NCI-H526 (cell line): ENCODE results near the gene GASK1A.
"Not testable (repeated sequence)": the region's sequence is repeated elsewhere in the genome, so short reads cannot be mapped to it uniquely, and the experiment has no call there.

Experiments used
- DNase-seq, 2 experiments: peaks; one replicate each; lab custom pipeline; 2025; lab: John Stamatoyannopoulos, UW

The GASK1A gene

DNA sequence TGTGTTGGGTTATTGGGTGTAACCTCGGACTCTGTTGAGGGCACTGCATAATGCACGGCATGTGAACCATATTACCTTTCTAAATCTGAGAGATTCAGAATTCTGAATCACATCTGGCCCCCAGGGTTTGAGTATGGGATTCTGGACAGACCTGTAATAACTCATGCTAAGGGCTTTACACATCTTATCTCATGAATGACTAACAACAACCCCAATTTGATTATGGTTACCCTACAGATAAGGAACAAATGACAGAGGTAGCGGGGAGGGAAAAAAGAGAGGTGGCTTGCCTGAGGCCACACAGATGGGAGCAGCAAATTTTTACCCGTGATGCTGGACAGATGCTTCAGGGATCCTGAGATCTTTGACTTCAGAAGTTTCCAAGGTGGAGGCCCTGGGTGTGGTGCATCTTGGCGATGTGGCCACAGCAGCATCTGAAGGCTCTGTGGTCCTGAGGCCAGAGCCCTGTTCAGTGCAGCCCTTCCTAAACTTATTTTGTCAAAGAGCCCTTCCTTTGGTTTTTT, 83.0 kb downstream of the GASK1A start:
- DNase-seq: no peak

DNA sequence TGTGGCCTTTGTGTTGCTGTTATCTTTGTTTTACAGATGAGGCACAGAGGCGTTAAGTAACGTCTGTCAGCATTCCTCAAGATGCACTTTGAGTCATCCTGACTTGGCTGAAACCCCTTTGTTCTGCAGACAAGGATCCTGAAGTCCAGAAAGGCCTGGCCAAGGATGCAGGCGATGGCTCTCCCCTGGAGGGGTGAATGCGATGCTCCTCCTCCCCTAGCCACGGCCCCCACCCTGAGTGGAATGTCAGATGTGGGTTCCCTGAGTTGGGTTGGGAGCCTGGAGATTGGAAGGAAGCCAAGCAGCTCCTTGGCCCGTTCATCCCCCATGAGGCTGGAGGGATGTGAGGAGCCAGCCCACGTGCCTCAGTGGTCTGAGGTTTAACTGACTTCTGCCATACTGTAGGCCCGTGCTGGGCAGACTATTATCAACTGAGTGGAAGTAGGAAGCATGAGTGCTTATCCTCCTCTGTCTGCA, 83.5 kb downstream of the GASK1A start:
- DNase-seq: no peak

GRCh38 chr3:43063114-43063513, 84.0 kb downstream of the GASK1A start:
- DNase-seq: no peak

- DNase-seq: not testable (repeated sequence)
These were observed 91.6 kb downstream of the GASK1A start for GRCh38 chr3:43070670-43071069.

DNA sequence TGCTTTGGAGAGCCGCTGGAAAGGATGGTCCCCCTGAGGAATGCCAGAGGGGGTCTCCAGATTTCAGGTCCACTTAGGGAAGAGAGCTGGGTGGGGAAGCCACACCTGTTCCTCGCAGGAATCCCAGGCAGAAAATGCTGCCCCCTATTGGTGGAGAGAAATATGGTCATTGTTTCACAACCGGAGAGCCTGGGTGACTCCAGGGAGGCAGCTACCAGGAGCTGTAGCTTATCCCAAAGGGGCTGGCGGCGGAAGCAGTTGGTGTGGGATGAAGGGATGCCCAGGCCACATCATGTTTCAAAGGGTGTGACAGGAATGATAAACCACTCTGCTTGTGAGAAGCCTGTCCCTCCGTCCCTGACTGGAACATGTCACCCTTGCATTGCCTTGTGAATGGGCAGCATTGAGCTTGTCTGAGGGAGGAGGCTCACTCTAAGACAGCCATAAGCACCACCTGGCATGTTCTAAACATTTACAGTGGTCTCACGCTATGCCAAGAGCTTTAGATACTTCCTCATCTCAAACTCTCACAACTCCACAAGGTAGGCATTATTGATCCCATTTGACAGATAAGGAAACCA, 92.3 kb downstream of the GASK1A start:
- peak in 1 of 2 experiments; percentile 42 for DNase-seq

DNA sequence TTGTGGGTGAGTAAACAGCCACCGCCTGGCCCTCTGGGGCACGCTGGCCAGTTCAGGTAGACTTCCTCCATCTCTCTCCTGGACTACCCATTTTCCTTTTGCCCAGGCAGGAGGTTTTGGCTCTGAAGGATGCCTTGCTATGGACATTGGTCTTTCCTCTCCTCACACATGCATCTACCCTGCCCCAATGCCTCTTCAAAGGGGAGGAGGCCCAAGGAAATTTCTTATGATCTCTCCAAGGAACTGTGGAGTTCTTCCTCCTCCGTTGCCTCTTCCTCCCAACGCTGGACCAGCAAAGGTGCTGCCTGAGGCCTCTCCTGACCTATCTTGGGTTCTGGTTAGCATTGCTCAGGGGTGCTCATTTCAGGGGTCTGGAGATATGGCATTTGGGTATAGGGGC, 93.2 kb downstream of the GASK1A start:
- DNase-seq: no peak

DNA sequence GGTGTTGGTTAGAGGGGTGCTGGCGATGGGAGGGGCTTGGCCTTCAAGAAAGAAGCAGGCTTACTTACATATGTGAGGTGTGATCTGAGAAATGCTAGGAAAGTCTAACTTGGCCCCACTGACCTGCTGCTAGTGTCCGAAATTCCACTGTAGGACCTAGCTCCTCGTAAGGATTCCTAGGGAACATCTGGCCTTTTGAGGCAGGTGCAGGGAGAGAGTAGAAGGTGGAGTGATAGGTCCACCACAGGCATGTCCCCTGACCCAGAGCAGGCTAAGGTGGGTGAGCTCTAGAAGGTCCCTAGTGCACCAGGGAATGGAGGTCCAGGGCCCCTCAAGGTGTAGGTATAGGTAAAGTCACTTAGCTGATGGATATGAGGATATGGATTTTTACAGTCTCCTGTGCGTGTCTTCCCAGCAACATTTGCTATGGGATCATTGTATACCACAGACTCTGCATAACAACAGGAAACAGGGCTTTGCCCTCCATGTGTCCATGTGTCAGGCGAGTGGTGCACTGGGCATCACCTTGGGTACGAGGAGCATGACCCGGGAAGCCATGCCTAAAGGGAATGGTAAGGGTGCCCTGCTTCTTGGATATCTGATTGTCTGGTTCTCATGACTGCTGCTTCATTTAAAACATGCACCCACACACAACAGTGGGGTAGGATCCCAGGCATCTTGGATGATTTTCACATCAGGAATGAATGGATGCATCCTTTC, 94.2 kb downstream of the GASK1A start:
- no peak for DNase-seq

DNA sequence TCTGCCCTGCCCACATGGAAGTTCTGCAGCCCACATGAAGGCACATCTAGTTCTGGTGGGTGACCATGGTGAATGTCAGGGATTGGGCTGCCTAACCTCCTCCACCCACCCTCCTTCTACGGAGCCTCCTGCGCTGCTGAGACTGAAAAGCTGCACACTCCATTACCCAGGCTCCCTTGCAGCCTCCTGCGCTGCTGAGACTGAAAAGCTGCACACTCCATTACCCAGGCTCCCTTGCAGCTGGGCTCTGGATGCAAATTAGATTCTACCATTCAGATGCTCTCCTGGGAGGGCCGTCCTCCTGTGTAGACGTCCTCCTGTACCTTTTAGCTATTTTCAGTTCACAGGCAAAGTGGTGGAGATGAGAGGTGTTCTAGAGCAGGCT, 94.7 kb downstream of the GASK1A start:
- peak in 1 of 2 experiments; percentile 14 for DNase-seq

DNA sequence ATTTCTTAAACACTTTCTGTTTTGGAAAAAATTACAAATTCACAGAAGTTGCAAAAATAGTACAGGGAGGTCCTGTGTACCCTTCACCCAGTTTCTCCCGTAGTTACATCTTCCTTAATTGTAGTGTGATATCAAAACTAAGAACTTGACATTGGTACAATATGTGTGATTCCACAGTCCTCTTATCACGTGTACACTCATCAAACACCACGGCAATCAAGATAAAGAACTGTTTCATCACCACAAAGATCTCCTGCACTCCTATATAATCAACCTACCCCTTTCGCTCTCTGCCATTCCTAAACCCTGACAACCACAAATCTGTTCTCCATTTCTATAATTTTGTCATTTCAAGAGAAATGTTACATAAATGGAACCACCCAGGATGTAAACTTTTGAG, 95.4 kb downstream of the GASK1A start:
- DNase-seq: no peak

DNA sequence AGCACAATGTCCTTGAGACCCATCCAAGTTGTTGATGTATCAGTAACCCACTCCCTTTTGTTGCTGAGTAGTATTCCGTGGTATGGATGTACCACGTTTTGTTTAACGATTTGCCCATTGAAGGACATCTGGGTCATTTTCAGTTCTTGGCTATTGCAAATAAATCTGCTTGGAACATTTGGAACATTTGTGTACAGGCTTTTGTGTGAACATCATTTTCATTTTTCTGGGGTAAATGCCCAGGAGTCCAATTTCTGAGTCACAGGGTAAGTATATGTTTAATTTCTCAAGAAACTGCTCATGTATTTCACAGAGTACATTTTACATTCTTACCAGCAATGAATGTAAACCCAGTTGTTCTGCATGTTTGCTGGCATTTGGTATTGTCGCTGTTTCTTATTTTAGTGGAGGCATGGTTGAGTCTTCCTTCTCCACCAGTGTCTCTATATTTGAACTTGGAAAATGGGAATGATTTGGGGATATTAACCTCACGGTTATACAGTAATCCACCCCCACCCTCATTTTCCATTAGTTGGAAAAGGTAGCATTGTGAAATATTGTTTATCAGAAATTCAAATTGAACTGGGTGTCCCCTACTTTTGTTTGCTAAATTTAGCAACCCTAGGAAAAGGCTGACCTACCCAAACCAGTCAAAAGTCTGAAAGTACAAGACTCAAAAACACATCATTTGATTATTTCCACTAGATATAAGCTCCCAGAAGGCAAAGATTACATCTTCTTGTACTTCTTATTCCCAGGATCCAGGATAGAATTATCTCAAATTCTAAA, 96.0 kb downstream of the GASK1A start:
- no peak for DNase-seq

DNA sequence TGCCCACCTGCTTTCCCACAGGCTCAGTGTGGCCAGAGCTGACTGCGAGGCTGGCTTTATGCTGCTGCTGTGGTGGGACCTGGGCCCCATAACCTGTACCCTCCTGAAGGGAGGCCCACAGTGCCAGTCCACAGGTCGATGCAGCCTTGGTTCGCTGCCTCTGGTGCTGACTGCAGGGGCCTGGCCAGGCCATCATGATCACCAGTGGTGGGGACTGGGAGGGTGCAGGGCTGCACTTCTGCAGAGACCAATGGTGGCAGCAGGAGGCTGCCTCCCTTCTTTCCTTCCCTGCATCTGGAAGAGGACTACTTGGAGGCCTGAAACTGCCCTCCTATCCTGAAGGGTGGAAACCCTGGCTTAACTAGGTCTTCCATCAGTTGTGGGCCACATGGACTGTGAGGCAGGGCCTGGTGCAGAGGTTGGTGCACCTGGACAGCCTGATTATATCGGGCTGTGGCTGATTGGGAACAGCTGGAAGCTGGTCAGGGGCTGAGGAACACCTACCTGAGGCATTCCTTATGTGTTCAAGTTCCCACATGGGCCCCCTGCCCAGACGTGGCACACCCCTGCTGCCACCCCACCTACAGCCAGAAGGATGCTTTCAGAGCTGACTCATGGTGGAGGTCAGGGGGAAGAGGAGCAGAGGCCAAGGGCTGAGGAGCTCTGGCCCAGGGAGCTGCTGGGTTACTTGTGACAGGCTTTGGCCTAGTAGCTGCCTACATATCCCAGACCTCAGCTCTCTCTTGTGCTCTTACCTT, 97.0 kb downstream of the GASK1A start:
- DNase-seq: no peak

- no peak for DNase-seq
These were observed 97.7 kb downstream of the GASK1A start for GRCh38 chr3:43076857-43077256.

DNA sequence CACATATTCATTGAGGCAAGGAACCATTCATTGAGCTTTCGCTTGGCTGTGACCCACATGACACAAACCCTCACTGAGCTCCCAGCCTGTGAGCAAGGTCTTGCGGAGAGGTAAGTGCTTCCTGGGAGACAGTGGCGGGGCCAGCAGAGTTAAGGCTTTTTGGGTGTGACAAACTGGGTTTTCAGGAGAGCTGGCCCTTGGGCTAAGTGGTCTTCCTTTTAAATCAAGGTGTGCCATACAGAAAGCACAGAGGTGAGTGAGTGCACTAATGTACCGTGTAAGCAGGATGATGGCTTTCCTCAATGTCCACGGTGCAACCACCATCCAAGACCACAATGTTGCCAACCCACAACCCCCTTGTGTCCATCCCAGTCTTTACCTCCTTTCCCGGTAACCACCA, 98.2 kb downstream of the GASK1A start:
- no peak for DNase-seq

DNA sequence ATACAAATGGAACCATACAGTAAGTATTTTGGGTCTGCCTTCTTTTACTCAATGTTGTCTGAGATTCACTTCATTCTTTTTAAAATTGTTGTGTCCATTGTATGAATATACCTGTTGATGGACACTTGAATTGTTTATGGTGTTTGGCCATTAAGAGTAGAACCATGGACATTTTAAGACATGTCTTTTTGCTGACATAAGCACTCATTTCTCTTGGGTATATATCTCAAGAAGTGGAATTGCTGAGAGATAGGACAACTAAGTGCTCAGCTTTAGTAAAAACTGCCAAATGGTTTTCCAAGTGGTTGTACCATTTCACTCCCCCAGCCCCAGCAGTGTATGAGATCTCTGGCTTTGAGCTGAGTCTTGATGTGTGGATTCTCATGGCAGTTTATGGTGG, 98.6 kb downstream of the GASK1A start:
- no peak for DNase-seq

GRCh38 chr3:43079536-43080332, 100.6 kb downstream of the GASK1A start:
- no peak for DNase-seq

GRCh38 chr3:43080726-43081568, 101.8 kb downstream of the GASK1A start:
- DNase-seq: no peak

DNA sequence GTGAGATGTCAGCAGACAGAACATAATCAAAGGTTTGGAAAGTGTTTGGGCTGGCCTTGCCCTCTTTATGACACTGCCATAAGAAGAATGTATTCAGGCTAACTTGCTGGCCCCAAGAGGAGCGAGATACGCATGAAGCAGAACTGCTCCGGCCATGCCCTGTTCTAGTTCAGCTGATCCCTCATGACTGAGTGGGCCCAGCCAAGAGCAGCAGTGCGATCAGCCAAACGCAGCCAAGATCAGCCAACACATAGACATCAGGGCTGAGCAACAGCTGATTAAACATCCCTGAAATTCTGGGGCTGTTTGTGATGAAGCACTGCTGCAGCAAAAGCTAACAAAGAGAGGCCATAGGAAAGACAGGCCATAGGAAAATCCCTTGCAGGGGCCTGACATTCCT, 102.7 kb downstream of the GASK1A start:
- DNase-seq: no peak

GRCh38 chr3:43082457-43082856, 103.3 kb downstream of the GASK1A start:
- no peak for DNase-seq

GRCh38 chr3:43086460-43087165, 107.5 kb downstream of the GASK1A start:
- DNase-seq: no peak
